Pancreas (tissue), 10 donors: ENCODE data around the gene TECPR1. TPM values are rescaled to one million over a fixed set of nuclear protein-coding genes. Genes with fewer than 3 reads are reported as not detected.

ENCODE experiments used
- ATAC-seq, 4 donors: fragments of 200-7000 bp; cut with Tn5 transposase; one replicate each; pipeline versions ENCODE4 v1.8.0 to v1.9.1; 2020; ENCODE audit warnings: mild to moderate bottlenecking in 4 of 4, moderate library complexity in 4 of 4
- DNase-seq, 6 donors: peaks; one replicate each; pipeline ENCODE4 v3.0.0-alpha.2; 2020
- FAIRE-seq: peaks from 2 replicates; lab custom pipeline; 2012; peaks lifted over from hg19 to GRCh38; lab: Jason Lieb, UNC
- H3K27ac ChIP-seq, 4 donors: fragments of 200-600 bp; sonication (generic); 1 replicate in 3 of 4; 2 replicates in 1 of 4; pipeline versions ENCODE4 v1.5.0 to v1.8.0; 2020
- H3K27me3 ChIP-seq, 4 donors: fragments of 200-600 bp; one replicate each; pipeline ENCODE4 v1.8.0; 2021
- H3K36me3 ChIP-seq, 3 donors: fragments of 200-600 bp; sonication (generic) in 1 of 3; one replicate each; pipeline versions ENCODE4 v1.5.0 to v1.8.0; 2020 to 2021
- H3K4me1 ChIP-seq, 3 donors: fragments of 200-600 bp; one replicate each; pipeline ENCODE4 v1.8.0; 2021
- H3K4me3 ChIP-seq, 4 donors: fragments of 200-600 bp; sonication (generic) in 2 of 4; one replicate each; pipeline versions ENCODE4 v1.5.0 to v1.8.0; 2020 to 2021
- H3K9me3 ChIP-seq, 4 donors: fragments of 200-600 bp; one replicate each; pipeline ENCODE4 v1.8.0; 2021
- WGBS, 2 donors: extraction: QIAGEN DNeasy Blood & Tissue Kit; methylation state at CpG; one replicate each; pipeline ENCODE4 v1.1.7; 2013; 5-methylcytosine and 5-hydroxymethylcytosine counted together
- intact Hi-C, 3 donors: fragments of 100-400 bp; cut with DNase I; formaldehyde crosslinking; loops; one replicate each; pipeline versions ENCODE4 v1.11.1 to v1.14.2; 2022
- polyA plus RNA-seq, 2 donors: library from polyadenylated mRNA; stranded (reverse); fragments of 200-250 nt; gene quantifications; one replicate each; pipeline ENCODE4 v1.2.3, GENCODE V29; 2013
- total RNA-seq, 6 donors: library from RNA; stranded (reverse); fragmentation: NEBNext Ultra II Directional in 4 of 6; extraction: Animal tissue kit (Norgen Biotek cat#: 25700) in 4 of 6; gene quantifications; one replicate each; pipeline versions ENCODE4 v1.2.1 to v1.2.4, GENCODE V29; 2021 to 2023
- TF ChIP-seq, protein P1 (sequence below), 4 donors: fragments of 200-600 bp; sonication (generic) in 3 of 4; IDR thresholded peaks; one replicate each; pipeline versions ENCODE4 v1.5.0 to v1.8.0; 2021; ENCODE audit warnings: antibody characterized with exemption in 4 of 4
- donor health status: healthy with polysubstance abuse.
- donor health status: DM: no; HTN: no; CAD: no; lungs with moderate emphysema.
- donor health status: DM: no; HTN: no; CAD: no.
- donor health status: control.
- donor health status: control.
- donor health status: Bipolar disorder and iron deficiency.
- donor health status: DM: yes; HTN: yes; CAD: no.
- donor health status: DM: no; HTN: no; CAD: no.
- donor health status: DM: no; HTN: no; CAD: no.
- donor health status: DM: yes; HTN: yes; CAD: no.

Gene TECPR1
- total and polyA plus RNA-seq, 8 donors: 12.5 to 36.3 (median 20.0) TPM

GRCh38 chr7:98211221-98211675 is 40.8 kb downstream of the TECPR1 start, which contains the start of gene BHLHA15:
Gene BHLHA15 (plus strand): TSS chr7:98211439. CDS start chr7:98212310, 871 bp downstream.
- Histone ChIP-seq H3K4me3 (peak within 1 kb of the TSS; percentile 42 to 82 (median 60)), H3K36me3 (peaks cover 0 to 25% (median 0%) of the 10 kb centered on the region in 3 donors), H3K4me1 (peaks cover 4 to 11% (median 6%) of the 10 kb centered on the region in 3 donors), H3K27ac (peak within 1 kb of the TSS; percentile 88 to 94 (median 90)), H3K27me3 (no peaks in the 10 kb centered on the region), H3K9me3 (no peaks in the 10 kb centered on the region)
- WGBS, 2 donors: 2% methylated on average over 45 of the region's 45 CpGs; no CpG with 5 or more reads in 1 of the 2 donors
- ATAC-seq (peak; percentile 53 to 68 (median 58)), FAIRE-seq (no peak), DNase-seq (peak; percentile 89 to 97 (median 94))
- intact Hi-C loops: loop anchor here in 1 of 3 donors (5.0 kb wide), 1 partner anchor 34 kb away; no protein-coding TSS in a partner anchor
- TF ChIP-seq, protein P1, sequence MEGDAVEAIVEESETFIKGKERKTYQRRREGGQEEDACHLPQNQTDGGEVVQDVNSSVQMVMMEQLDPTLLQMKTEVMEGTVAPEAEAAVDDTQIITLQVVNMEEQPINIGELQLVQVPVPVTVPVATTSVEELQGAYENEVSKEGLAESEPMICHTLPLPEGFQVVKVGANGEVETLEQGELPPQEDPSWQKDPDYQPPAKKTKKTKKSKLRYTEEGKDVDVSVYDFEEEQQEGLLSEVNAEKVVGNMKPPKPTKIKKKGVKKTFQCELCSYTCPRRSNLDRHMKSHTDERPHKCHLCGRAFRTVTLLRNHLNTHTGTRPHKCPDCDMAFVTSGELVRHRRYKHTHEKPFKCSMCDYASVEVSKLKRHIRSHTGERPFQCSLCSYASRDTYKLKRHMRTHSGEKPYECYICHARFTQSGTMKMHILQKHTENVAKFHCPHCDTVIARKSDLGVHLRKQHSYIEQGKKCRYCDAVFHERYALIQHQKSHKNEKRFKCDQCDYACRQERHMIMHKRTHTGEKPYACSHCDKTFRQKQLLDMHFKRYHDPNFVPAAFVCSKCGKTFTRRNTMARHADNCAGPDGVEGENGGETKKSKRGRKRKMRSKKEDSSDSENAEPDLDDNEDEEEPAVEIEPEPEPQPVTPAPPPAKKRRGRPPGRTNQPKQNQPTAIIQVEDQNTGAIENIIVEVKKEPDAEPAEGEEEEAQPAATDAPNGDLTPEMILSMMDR (IDR thresholded peaks at IDR 0.05): no peak

DNA sequence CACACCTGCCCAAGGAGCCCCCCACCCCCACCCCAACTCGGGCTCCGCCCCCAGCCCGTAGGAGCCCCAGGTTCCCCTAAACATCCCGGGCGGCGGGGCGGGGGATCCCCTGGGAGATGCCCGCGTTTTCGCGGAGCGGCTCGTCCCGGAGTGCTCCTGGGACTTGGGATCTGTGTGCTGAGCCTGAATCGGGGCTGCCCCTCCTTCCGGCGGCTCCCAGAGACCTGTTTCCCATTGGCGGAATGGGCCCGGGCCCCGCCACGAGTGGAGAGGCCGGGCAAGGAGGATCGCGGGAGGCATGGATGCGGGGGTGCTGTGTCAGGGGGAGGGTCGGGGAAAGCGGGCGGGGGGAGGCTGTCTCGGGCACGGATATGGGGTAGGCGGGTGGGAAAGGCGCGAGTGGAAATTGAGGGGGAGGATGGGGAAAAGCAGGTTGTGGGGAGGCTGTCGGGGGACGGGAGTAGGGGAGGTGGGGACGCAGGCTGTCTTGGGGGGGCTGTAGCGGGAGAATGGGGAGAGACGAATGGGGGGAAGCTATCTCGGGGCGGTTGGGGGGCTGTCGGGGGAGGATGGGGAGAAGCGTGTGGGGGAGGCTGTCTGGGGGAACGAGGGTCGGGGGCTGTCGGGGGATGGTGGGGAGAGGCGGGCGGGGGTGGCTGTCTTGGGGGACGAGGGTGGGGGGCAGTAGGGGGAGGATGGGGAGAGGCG is 41.4 kb downstream of the TECPR1 start:
- peaks cover 0 to 5% (median 0%) of the 10 kb centered on the region in 3 donors for H3K4me1 ChIP-seq
- FAIRE-seq (no peak), DNase-seq (peak; percentile 43 to 86 (median 68)), ATAC-seq (no peak)
- no peaks in the 10 kb centered on the region for H3K27me3 ChIP-seq
- peaks cover 0 to 31% (median 0%) of the 10 kb centered on the region in 3 donors for H3K36me3 ChIP-seq
- TF ChIP-seq, protein P1 (IDR thresholded peaks at IDR 0.05): no peak
- no peaks in the 10 kb centered on the region for H3K9me3 ChIP-seq
- peak overlapping the region in 2 of 4 donors; percentile 62 to 82 for H3K4me3 ChIP-seq
- 1 to 2% methylated on average over 37 to 48 of the region's 49 CpGs for WGBS, 2 donors
- intact Hi-C loops: loop anchor here in 1 of 3 donors (5.0 kb wide), 1 partner anchor 33 kb away; no protein-coding TSS in a partner anchor
- H3K27ac ChIP-seq: peak overlapping the region in 1 of 4 donors; percentile 51

DNA sequence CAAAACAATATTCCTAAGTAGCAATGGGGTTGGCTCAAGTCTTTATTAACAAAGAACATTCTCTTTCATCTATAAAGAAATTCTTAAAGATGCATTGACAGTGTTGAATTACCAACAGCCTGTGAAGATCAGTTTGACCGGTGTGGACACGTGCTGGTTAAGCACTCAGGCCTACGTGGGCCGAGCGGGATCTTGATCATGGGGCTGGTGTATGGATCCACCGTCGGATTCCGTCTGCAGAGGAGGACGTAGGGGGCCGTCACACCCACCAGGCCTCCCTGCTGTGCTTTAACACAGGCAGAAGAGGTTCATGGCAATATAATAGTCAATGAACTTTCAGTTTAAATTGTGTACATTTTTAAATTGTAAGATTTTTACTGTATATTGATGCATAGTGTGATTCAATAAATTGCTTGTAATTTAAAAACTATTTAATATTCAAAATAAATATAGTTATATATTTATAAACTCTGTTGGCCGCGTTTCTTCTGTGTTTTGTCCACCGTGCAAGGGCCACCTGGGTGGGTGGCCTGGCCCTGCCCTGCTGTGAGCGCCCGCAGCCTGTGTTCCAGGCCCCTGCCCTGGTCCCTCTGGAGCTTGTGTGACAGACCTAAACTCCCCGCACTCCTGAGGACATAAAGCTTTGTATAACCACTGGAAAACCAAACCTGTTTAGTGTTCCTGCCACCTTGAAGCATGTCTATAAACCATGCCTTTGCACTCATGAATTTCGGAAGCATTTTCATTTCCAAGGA is 42.7 kb downstream of the TECPR1 start:
- Histone ChIP-seq H3K4me1 (no peaks in the 10 kb centered on the region), H3K27ac (no peak overlapping the region), H3K4me3 (no peak overlapping the region), H3K36me3 (peaks cover 0 to 44% (median 0%) of the 10 kb centered on the region in 3 donors), H3K9me3 (no peaks in the 10 kb centered on the region), H3K27me3 (no peaks in the 10 kb centered on the region)
- TF ChIP-seq, protein P1 (IDR thresholded peaks at IDR 0.05): no peak
- DNase-seq (peak in 3 of 6 donors; percentile 12 to 47 (median 35)), FAIRE-seq (no peak), ATAC-seq (no peak)
- intact Hi-C loops: no loop called here
- WGBS, 2 donors: 88 to 90% methylated on average over 17 of the region's 17 CpGs

DNA sequence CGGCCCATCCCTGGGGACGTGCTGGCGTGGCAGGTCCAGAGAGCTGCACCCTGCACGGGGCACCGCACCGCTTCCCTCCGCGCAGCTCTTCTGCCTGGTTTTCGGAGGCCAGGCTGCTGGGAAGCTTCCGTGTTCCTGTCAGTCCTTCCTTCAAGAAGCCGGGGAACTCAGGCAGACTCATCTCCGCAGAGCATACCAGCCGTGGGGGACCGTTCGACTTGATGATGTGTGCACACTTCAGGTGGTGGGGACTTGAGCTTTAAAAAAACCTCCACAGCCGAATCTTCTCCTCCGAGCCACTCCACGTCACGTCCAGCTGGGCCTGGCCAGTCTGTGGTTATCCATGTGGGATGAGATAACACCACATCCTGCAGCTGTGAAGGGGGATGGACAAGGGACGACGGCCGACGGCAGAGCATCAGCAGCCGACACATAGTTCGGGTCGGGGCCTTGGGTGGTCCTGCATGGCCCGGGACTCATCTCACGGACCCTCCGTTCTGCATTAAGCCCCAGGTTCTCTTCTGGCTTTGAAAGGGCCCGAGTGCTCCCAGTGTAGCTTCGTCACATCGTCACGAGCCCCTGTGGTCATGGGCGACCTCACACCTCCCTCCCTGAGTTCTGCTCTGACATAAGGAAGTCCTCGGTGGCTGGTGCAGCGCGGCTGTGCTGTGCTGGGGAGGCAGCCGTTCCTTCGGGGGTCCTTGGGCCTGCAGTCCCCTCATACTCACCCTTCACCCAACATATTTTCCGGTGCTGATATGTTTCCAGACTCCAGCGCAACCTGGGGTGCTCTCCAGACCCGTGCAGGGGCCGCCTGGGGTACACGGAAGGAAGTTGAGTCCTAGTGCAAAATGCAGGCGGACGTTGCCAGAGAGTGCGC is 45.3 kb downstream of the TECPR1 start:
- intact Hi-C loops: no loop called here
- no peak for ATAC-seq
- WGBS, 2 donors: 91 to 94% methylated on average over 47 of the region's 47 CpGs
- Histone ChIP-seq H3K9me3 (no peaks in the 10 kb centered on the region), H3K36me3 (peaks cover 0 to 35% (median 0%) of the 10 kb centered on the region in 3 donors), H3K4me1 (no peaks in the 10 kb centered on the region), H3K27ac (no peak overlapping the region), H3K27me3 (no peaks in the 10 kb centered on the region), H3K4me3 (no peak overlapping the region)
- no peak for FAIRE-seq
- TF ChIP-seq, protein P1 (IDR thresholded peaks at IDR 0.05): no peak
- DNase-seq: peak in 3 of 6 donors; percentile 8 to 53 (median 49)
